Lower leg skin (tissue), 4 donors: Measurements from ENCODE around the gene FABP1. TPM values are rescaled to one million over a fixed set of nuclear protein-coding genes. Genes with fewer than 3 reads are reported as not detected.

Source experiments
- DNase-seq, 2 donors: peaks; one replicate each; pipeline ENCODE4 v3.0.0-alpha.2; 2019; ENCODE audit warnings: low spot score in 2 of 2
- H3K4me3 ChIP-seq: fragments of 200-600 bp; sonication (generic); 2 replicates; pipeline ENCODE4 v1.5.1; 2017; ENCODE audit warnings: mild to moderate bottlenecking, low read depth; ENCODE audit not compliant: poor library complexity, severe bottlenecking
- POLR2A ChIP-seq, 2 donors: fragments of 450-650 bp; IDR thresholded peaks; one replicate each; pipeline ENCODE4 v1.6.1; 2016 to 2017; ENCODE audit warnings: antibody characterized with exemption in 2 of 2, mild to moderate bottlenecking in 1 of 2, moderate library complexity in 1 of 2
- WGBS, 2 donors: methylation state at CpG; one replicate each; pipeline ENCODE4 v1.1.5; 2018; 5-methylcytosine and 5-hydroxymethylcytosine counted together
- intact Hi-C: fragments of 100-400 bp; cut with DNase I; formaldehyde crosslinking; loops from one replicate; pipeline ENCODE4 v1.15.0; 2023; ENCODE audit warnings: low total_unique reads
- total RNA-seq, 4 donors: library from RNA; depleted of rRNA; stranded (reverse); fragments of >200 nt; gene quantifications; one replicate each; pipeline ENCODE4 v1.1.0, GENCODE V29; 2016
- TF ChIP-seq, protein P1 (sequence below), 3 donors: fragments of 450-650 bp; IDR thresholded peaks; one replicate each; pipeline ENCODE4 v1.5.1; 2016; ENCODE audit warnings: antibody characterized with exemption in 3 of 3, mild to moderate bottlenecking in 3 of 3, moderate library complexity in 2 of 3

The FABP1 gene
- total RNA-seq, 4 donors from 2014 or later: not detected

DNA sequence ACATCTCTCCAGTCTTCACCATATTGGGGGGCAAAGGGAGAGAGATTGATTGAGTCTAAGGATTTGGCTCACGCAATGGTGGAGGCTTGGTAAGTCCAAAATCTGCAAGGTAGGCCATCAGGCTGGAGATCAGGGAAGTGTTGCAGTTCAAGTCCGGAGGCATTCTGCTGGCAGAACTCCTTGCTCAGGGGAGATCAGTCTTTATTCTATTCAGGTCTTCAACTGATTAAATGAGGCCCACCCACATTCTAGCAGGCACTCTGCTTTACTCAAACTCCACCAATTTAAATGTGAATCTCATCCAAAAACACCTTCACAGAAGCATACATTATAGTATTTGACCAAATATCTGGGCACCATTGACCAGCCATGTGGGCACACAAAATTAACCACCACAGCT, 38.9 kb downstream of the FABP1 start:
- intact Hi-C loops: no loop called here
- 93 to 98% methylated on average over 2 of the region's 2 CpGs for WGBS, 2 donors
- no peak overlapping the region for H3K4me3 ChIP-seq
- TF ChIP-seq POLR2A (IDR thresholded peaks at IDR 0.05): no peak
- TF ChIP-seq, protein P1, sequence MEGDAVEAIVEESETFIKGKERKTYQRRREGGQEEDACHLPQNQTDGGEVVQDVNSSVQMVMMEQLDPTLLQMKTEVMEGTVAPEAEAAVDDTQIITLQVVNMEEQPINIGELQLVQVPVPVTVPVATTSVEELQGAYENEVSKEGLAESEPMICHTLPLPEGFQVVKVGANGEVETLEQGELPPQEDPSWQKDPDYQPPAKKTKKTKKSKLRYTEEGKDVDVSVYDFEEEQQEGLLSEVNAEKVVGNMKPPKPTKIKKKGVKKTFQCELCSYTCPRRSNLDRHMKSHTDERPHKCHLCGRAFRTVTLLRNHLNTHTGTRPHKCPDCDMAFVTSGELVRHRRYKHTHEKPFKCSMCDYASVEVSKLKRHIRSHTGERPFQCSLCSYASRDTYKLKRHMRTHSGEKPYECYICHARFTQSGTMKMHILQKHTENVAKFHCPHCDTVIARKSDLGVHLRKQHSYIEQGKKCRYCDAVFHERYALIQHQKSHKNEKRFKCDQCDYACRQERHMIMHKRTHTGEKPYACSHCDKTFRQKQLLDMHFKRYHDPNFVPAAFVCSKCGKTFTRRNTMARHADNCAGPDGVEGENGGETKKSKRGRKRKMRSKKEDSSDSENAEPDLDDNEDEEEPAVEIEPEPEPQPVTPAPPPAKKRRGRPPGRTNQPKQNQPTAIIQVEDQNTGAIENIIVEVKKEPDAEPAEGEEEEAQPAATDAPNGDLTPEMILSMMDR (IDR thresholded peaks at IDR 0.05): no peak
- no peak for DNase-seq

DNA sequence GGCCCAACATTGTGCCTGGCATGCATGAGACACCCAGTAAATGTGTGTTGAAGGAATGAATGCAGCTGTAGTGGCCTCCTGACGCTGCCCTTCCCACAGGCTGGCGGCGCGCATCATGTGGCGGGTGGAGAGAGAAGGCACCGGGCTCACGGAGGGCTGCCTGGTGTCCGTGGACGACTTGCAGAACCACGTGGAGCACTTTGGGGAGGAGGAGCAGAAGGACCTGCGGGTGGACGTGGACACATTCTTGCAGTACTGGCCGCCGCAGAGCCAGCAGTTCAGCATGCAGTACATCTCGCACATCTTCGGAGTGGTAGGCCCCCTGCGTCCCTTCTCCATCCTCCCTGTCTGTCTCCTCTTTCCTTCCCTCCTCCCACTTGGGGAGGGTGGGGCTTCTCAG, 40.1 kb downstream of the FABP1 start:
- TF ChIP-seq, protein P1 (IDR thresholded peaks at IDR 0.05): no peak
- no peak for TF ChIP-seq POLR2A (IDR thresholded peaks at IDR 0.05)
- intact Hi-C loops: no loop called here
- WGBS, 2 donors: 93 to 94% methylated on average over 16 to 17 of the region's 17 CpGs
- no peak overlapping the region for H3K4me3 ChIP-seq
- DNase-seq: no peak

DNA sequence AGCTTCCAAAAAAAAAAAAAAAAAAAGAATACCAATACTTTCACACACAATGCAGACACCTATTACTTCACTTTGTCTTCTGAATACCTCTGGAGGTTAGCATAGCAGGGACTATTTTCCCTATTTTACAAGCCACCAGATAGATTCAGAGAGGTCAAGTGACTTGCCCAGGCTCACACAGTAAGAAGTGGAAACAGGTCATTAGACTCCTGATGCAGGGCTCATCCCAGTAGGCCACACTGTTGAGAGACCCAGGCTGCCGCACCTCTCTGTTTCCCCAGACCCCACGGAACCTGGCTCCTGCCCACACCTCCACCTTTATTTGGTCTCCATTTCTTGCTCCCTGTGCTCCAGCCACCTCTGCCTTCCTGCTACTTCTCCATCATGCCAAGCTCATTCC, 40.8 kb downstream of the FABP1 start:
- intact Hi-C loops: no loop called here
- H3K4me3 ChIP-seq: no peak overlapping the region
- WGBS, 2 donors: 98 to 100% methylated on average over 2 of the region's 2 CpGs
- DNase-seq: no peak
- TF ChIP-seq POLR2A (IDR thresholded peaks at IDR 0.05): no peak
- TF ChIP-seq, protein P1 (IDR thresholded peaks at IDR 0.05): no peak

DNA sequence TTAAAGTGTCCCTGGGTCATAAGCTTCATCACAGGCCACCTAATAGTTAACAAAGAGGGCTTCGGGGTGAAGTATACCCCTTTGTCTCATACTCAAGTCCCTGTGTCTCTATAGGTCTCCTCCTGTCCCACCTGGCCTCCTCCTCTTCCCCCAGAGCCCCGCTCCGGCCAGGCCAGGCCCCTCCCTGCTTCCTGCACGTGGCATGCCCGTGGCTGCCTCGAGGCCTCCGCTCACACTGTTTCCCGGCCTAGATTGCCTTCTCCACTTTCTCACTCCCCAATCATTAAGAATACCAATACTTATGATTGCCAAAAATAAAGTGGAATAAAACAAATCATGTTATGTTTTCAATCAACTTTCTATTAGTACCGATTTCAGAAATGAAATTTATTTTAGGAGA, 41.5 kb downstream of the FABP1 start:
- intact Hi-C loops: no loop called here
- TF ChIP-seq, protein P1 (IDR thresholded peaks at IDR 0.05): no peak
- no peak for TF ChIP-seq POLR2A (IDR thresholded peaks at IDR 0.05)
- H3K4me3 ChIP-seq: no peak overlapping the region
- WGBS, 2 donors: 81% methylated on average over 9 of the region's 9 CpGs
- DNase-seq: no peak

DNA sequence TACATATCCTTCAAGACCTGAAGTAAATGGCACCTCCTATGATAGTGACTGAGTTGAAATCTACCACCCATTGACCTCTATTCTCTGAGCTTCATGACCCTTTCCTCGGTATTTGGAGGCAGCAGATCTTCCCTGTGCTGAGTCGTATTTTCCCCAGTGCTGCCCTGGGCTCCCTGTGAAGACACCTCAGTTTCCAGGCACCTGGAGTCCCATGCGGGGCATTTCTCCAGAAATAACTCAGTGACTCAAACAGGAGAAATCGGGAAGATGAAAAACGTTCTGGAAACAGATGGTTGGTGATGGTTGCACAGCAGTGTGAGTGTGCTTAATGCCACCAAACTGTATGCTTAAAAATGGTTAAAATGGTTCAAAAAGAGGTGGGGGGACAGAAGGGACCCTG, 42.3 kb downstream of the FABP1 start:
- intact Hi-C loops: no loop called here
- DNase-seq: no peak
- WGBS, 2 donors: 73 to 79% methylated on average over 5 of the region's 5 CpGs
- no peak for TF ChIP-seq POLR2A (IDR thresholded peaks at IDR 0.05)
- TF ChIP-seq, protein P1 (IDR thresholded peaks at IDR 0.05): no peak
- H3K4me3 ChIP-seq: no peak overlapping the region

DNA sequence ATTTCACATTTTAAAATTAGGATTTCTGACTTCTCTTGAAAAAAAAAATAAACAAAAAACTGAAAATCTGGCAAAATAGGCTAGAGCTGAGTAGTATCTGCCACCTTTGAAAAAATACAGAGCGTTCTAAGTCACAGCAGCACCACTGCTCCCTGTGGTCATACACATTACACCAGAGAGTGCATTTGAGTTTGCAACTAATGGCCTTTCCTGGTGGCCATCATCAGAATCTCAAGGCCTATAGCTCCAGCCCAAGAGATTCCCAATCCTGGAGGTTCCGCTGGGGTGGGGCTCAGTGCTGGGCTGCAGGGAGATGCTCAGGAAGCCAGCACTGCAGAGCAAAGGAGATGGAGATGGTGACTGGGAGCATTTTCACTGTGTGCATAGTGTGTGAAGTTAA, 42.8 kb downstream of the FABP1 start:
- no peak for TF ChIP-seq POLR2A (IDR thresholded peaks at IDR 0.05)
- TF ChIP-seq, protein P1 (IDR thresholded peaks at IDR 0.05): no peak
- intact Hi-C loops: no loop called here
- 99 to 100% methylated on average over 2 of the region's 2 CpGs for WGBS, 2 donors
- no peak for DNase-seq
- H3K4me3 ChIP-seq: no peak overlapping the region
